NCI-H82 treated with DMSO at 0.1 percent for 48 hours (cell line): ENCODE results near the gene IGFALS.
A peak's percentile ranks its signal among the peaks of the same experiment; 100 is the strongest.

Experiments used
- DNase-seq: peaks from one replicate; lab custom pipeline; 2025; ENCODE audit not compliant: unreplicated experiment; lab: John Stamatoyannopoulos, UW

Gene IGFALS

DNA sequence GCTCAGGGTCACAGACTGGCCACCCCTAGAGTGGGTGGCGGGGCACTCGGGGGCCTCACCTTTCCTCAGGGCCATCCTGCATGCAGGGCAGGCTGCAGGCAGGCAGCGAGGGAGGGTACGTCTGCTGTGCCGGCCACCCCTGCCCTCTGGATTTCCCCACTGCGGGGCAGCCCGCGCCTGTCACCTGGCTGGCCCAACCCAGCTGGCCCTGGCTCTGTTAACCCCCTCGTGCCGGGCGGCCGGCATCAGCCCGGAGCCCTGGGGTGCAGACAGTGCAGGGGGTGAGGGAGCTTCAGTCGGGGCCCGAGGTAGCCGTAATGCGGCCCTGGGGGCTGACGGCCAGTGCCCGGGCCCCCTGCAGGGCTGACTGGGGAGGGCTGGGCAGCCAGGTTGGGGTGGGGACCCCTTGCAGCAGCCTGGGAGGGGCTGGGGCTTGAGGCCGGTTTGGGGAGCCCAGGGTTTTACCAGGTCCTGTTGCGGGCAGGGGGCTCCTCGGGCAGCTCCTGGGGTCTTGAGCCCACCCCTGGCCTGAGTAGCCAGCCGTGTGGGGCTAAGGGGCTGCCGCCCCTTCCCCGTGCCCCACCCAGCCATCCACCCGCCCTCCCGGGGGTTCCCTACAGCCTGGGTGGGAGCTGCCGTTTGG is at the start of gene IGFALS:
Gene IGFALS (minus strand): TSS at position 128 of the 643 bp plus-strand sequence. CDS start 53 bp downstream, at position 75.
- no peak for DNase-seq

DNA sequence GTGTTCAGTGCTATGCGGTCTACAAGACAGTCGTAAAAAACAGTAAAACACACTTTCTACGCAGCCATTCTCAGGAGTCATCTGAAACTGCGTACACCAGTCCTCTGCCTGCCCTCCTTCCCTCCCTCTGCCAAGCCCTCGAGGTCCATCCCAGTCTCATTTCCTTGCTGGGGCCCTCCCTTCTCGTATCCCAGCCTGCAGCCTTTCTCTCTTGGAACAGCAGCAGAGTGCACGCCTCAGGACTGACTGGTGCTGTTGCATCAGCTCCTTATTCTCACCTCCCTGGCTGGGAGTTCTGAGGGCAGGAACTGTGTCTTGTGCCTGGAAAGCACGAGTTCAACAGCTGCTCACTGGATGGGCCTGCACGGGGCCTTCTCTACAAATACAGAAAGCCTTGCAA is 46.0 kb upstream of the IGFALS start:
- DNase-seq: no peak

DNA sequence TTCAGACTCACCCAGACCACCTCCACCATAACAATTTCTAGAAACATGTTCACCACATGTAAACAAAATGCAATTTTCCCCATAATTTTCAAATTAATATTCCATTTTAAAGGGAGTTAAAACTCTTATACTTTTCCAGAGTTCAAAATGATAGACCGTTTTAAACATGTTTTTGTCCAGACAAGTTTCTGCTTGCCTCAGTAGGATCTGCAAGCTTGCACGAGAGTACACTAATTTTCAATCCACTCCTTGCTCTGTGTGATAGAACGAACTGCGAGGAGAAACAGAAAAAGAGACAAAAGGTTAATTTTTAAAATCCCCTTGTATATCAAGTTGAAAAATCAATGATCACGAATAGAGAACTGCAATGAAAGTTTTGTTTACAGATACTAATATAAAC is 40.6 kb upstream of the IGFALS start:
- no peak for DNase-seq

DNA sequence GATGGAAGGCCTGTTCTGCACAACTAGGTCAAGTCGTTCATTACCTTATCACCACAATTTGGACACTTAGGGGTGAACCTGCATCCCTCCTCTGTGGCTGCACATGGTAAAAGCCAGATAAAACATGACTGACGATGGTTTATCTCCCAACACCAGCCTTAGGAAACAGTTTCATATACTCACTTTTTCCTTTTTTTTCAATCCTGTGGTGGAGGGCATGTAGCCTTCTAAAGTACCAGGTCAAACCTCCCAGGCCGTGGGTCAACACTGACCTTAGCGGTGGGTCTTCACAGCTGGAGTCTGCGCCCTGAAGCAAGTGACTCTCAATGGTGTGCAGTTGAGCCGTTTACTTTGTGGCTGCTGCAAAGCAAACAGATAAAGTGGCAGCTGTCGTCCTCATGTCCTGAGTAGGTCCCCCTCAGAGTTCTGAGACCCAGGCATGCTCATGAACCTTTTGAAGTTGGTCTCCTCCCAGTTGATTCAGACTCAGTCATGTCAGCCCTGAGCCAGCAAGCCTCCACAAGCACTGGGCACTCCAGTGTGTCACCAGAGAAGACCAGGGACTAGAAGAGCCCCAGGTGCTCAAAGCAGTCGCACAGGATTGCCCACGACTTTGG is 39.4 kb upstream of the IGFALS start:
- DNase-seq: no peak

DNA sequence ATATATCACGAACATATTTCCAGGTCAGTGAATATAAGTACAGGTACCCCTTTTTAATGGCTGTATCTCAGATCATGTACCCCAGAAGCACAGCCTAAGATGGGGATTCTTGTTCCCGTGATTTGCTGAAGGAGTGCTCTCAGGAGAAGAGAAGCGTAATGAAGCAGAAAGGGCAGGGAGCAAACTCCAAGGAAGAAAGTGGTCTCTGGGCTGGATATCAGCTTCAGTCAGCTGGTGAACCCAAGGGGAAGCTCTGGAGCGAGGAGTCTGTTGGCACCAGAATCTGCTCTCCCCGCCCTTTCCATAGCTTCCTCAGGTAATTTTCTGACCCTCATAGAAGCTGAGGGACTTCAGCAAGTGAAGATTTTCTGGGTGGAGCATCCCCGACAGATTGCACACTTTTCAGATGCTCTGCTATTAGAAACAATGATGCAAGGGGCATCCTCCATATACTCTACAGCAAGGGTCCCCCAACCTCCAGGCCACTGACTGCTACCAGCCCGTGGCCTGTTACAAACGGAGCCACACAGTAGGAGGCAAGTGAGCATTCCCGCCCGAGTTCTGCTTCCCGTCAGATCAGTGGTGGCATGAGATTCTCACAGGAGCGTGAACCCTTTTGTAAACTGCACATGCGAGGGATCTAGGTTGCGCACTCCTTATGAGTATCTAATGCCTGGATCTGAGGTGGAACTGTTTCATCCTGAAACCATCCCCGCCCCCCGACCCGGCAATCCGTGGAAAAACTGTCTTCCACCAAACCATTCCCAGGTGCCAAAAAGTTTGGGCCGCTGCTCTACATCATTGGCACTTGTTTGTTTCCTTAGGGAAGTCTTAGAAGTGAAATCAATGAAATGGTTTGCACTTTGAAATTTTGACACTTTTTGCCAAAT is 37.9 kb upstream of the IGFALS start:
- DNase-seq: no peak

DNA sequence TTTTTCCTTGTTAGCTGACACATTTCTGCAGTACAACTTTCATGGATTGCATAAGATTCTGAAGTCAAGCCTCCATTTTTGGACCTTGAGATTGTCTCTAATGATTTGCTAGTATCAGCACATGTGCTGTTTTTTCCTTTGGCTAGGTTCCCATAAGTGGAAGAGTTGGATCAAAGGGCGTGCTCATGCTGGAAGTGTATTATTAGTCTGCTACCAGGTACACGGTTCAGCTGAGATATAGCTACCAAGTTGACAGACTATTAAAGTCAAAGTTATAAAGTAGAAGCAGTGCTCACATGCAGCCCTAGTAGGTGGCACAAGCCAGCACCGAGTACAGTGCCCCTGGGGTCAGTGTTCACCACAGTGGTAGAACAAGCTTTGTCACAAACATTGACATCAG is 36.7 kb upstream of the IGFALS start:
- no peak for DNase-seq

DNA sequence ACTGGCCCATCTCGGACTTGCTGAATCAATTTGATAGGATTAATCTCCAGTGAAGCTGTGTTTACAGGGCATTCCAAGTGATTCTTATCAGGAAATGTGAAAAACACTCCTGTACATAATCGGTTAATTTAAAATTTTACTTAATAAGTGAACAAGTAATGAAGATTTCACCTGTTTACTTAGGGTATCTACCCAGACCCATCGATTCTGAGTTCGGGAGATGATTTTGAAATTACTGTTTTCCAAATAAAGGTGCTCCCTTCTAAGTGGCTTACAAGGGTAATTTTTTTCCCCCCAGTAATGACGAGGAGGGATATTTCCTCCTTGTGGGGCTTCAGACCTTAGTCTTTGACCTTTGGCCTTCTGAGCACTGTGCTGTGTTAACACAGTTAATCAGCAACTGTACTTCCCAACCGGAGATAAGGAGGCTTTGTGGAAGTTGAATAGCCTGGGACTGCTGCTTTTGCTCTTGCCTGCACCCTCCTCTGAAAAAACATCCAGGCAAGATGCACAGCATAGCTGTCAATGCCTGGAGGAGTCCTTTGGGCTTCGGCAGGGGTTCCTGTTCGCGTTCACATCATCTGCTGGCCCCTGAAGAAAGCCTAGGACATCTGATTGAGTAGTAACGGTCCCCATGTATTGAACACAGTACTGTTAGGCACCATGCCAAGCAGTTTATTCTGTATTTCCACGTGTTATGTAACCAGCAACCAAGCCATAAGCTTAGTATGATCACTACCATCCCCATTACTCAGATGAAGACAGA is 35.3 kb upstream of the IGFALS start:
- DNase-seq: no peak

DNA sequence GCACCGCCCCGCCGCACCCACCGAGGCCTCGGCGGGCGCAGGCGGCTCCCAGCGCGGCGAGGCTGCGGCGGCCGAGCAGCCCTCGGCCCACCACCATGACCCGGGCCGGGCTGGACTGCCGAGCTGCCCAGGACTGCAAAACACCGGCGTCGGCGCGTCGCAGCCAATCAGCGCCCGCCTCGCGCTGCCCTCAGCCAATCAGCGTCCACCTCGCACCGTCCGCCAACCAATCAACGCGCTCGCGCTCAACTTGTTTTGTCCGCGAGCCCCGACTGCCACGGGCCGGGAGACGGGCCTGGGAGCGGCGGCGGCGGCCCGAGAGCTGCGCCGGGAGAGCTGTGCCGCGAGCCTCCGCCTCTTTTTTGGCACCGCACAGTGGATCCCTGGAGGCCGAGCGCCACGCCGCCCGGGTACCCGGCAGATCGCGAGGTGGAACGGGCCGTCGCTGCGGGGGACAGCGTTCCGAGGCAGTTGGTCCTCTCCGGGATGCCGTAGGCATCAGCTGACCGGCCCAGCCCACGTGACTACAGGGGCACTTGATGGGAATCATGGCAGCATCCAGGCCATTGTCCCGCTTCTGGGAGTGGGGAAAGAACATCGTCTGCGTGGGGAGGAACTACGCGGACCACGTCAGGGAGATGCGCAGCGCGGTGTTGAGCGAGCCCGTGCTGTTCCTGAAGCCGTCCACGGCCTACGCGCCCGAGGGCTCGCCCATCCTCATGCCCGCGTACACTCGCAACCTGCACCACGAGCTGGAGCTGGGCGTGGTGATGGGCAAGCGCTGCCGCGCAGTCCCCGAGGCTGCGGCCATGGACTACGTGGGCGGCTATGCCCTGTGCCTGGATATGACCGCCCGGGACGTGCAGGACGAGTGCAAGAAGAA is 33.4 kb upstream of the IGFALS start, which contains the start of the genes FAHD1 and HAGH:
Gene FAHD1 (plus strand): TSS at position 516 of the 883 bp plus-strand sequence. CDS start 33 bp downstream, at position 549.
Gene HAGH (minus strand): TSS at position 135 of the 883 bp plus-strand sequence. CDS start 38 bp downstream, at position 97.
- peak; percentile 73 for DNase-seq

DNA sequence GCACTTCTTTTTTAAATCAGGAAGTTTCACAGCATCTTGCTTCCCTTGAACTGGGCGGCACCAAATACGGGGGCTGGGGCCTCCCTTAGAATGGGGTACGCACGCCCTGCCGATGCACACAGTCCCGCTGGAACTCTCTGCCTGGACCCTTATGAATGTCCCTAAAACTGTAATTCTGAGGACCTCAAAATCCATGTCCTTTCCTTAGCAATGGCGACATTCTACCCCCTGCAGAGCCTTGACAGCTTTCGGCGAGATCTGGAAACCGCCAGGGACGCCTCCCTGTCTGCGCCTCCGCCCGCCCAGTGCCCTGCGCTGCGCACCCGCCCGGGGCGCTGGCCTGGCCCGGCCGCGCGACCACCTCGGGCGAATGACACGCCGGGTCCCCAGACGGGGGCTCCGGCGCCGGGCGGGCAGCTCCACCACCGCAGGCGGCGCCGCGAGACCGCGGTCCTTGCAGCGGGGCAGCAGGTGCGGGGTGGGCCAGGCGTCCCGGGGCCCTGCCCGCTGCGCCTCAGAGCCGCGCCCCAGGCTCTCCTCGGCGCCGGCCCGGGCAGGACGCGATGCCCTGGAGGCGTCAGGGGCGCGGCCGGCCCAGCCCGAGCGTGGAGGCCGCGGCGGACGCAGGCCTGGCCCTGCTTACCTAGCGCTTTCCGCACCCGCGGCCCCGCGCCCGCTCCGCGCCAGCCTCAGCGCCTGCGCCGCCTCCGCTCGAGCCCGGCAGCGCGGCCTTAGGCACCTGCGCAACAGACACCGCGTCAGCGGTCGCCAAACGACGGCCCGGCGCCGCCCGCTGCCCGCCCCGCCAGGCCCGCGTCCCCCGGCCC is 32.6 kb upstream of the IGFALS start:
- no peak for DNase-seq

DNA sequence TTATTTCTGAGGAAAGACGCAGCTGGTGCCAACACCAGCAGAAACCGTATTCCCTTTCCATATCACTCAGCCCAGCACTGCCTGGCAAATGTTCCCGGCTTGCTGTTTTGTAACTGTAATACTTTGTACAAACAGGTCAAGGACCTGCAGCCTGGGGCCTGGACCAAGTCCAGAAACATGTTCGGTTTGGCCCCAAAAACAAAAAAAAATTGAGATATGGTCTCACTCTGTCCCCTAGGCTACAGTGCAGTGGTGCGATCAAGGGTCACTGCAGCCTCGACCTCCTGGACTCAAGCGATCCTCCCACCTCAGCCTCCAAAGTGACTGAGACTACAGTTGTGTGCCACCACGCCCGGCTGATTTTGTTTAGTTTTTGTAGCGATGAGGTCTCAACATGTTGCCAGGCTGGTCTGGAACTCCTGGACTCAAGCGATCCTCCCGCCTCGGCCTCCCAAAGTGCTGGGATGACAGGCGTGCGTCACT is 31.9 kb upstream of the IGFALS start:
- no peak for DNase-seq

DNA sequence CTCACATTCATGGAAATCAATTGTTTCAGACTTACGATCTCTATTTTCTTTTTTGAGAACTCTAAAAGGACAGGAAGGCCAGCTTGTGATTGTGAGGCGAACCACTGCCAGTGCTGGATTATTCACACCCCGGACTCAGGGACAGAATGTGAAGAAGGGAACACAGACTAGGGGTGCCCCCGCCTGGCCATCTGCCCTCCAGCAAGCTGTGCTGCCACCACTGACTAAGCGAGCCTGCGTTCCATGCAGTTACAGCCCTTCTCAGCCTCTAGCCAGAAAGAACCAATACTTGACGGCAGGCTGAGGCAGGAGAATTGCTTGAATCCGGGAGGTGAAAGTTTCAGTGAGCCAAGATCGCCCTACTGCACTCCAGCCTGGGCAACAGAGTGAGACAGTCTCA is 30.3 kb upstream of the IGFALS start:
- DNase-seq: peak; percentile 10

DNA sequence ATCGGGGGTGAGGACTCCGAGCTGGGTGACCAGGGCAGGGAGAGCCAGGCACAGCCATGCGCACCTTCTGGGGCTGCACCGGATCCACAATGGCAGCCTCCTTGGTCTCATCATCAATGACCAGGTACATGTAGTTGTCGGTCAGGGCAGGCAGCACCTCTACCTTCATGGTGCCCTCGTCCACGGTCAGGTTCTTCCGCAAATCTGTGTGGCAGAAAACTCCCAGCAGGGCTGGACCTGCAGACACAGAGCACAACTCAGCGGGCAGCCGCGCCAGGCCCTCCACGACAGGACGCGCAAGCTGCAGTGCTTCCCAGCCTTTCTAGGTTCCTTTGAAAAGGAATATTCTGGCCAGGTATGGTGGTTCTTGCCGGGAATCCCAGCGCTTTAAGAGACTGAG is 29.3 kb upstream of the IGFALS start:
- no peak for DNase-seq

DNA sequence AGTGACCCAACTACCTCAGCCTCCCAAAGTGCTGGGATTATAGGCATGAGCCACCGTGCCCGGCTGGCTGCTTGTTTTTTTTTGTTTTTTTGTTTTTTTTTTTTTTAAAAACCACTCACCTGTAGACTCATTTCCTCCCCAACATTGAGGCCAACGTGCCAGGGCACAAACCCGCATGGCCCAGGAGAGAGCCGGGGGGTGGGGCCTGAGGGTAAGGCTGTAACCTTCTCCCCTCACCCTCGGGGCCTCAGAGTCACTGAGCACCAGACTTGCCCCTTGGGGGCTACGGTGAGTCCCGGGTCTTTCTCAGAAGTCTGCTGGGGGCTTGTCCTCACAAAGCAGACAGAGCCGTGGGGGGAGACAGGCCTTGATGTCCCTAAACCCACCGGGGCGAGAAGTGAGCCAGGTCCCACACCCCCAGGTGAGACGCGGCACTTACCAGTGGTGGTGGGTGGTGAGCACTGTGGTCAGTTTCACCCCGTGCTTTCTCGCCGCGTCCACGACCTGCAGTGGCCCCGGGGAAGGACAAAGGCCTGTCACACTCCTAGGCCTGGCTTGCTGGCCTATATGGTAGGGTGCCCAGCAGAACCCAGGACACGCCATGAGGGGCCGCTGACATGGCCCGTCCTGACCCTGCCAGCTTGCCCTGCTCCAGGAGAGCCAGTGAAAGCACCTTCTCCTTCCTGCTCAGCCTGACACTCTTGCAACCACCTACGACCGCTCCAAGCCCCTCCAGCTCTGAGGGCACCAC is 28.5 kb upstream of the IGFALS start:
- DNase-seq: no peak

DNA sequence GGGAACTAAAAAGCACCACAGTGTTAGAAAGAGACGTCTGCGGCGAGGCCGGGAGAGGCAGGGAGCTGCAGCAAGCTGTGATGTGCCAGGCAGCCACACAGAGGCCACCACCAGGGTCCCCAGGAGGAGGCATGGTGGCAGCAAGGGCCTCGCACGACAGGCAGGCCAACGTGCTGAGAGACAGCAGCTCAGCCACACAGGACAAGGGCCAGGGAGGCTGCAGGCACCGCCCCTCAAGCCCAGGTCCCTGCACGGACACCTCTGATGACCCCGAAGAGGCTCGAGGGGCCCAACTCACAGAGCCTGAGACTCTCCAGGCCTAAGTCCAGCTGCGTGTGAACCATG is 27.4 kb upstream of the IGFALS start:
- no peak for DNase-seq

DNA sequence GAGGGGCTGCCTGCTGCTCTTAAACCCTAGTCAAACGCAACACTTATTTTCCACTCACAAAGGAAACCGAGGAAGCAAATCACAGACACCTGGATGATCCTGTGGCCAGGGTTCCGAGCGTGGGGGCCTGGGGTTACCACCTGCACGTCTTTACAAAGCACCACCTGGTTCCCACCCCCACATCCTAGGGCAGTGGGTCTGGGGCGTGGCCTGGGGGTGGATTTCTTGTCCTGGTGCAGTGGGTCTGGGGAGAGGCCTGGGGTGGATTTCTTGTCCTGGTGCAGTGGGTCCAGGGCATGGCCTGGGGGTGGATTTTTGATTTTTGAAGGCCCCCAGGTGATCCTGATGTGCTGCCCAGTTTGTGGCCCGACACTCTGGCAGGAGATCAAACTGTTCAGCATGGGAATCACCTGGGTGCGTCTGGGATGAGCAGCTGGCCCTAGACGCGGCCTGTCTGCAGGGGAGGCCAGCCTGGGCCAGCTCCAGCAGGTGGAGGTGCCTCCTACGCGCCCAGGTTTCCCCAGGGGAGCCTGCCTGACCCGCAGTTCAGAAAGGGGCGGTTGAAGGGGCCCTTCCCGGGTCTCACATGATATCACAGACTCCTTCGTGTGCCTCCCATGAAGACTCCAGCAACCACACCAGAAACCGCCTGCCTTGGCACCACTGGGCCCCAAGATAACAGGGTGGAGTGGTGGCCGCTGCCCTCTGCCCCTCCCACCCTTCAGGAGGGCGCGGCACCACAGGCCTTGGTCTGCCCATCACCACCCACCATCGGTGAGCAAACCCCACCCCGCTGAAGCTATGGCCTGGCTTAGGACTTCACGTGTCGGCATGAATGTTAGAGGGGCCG is 26.8 kb upstream of the IGFALS start:
- DNase-seq: no peak

DNA sequence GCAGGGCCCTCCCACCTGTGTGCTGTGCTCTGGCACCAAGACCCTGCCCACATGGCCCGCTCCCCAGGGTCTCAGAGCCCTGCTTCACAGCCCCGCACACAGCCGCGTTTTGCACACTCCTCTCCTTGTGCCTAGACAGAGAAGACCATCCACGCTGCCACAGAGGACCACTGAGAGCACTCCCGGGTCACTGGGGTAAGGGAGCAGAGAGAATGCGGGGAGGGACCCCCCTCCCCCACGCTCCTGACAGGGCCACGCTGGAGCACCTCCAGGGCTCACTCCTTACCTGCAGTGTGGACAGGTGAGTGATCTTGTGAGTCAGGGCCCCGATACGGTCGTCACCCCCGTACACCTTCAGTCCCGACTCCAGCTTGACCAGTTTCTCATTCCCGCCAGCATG is 26.1 kb upstream of the IGFALS start:
- no peak for DNase-seq

DNA sequence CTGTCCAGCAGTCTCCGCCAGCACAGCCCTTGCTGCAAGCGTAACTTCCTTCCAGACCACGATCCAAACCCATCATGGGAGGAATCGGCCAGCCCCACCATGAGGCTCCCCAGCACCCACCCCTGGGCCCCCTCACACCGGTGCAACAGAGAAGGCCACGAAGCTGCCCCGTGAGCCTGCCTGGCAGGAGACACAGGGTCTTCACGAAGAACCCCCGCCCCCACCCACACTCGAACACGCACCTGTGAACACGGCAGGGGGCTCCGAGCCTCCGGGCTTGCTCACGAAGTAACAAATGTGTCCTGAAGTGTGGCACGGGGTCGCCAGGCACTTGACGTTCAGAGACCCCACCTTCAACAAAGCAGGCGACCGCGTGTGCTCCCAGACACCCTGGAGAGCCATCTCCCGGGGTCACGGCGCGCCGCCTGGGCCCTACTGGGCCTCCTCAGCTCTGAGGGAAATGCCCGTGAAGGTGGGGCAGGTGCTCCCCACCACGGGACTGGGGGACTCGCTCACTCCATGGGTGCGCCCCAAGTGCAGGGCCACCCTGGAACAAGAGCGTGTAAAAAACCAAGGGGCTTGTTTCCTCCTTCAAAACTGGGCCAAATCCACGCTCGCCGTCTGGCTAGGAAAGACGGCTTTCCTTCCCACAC is 25.5 kb upstream of the IGFALS start:
- no peak for DNase-seq
